Neural crest cell (in vitro differentiated cells): ENCODE results near the gene CDH16. TPM values are rescaled to one million over a fixed set of nuclear protein-coding genes. Genes with fewer than 3 reads are reported as not detected.

Experiments used
- DNase-seq: peaks from one replicate; pipeline ENCODE4 v3.0.0; 2021; ENCODE audit warnings: low read depth, mixed read lengths, low spot score
- H3K27ac Mint-ChIP-seq: one replicate; pipeline ENCODE4 v1.8.0; 2021; ENCODE audit warnings: mild to moderate bottlenecking, mixed read lengths; ENCODE audit not compliant: unreplicated experiment
- H3K27me3 Mint-ChIP-seq: 2 replicates; pipeline ENCODE4 v1.8.0; 2021; ENCODE audit warnings: low read depth, mild to moderate bottlenecking, mixed read lengths
- H3K36me3 Mint-ChIP-seq: 2 replicates; pipeline ENCODE4 v1.8.0; 2021; ENCODE audit warnings: low read depth, mild to moderate bottlenecking, mixed read lengths
- H3K4me1 Mint-ChIP-seq: 2 replicates; pipeline ENCODE4 v1.8.0; 2021; ENCODE audit warnings: mixed read lengths
- H3K4me3 Mint-ChIP-seq: one replicate; pipeline ENCODE4 v1.8.0; 2021; ENCODE audit warnings: mild to moderate bottlenecking, mixed read lengths
- H3K9me3 Mint-ChIP-seq: 2 replicates; pipeline ENCODE4 v1.8.0; 2021; ENCODE audit warnings: mixed read lengths
- total RNA-seq: library from RNA; stranded (reverse); gene quantifications from 2 replicates; pipeline ENCODE4 v1.2.1, GENCODE V29; 2021
- TF ChIP-seq, protein P1 (sequence below): fragments of 200-600 bp; sonication (generic); conservative IDR thresholded peaks from 2 replicates; pipeline ENCODE4 v1.5.0; 2021; ENCODE audit warnings: antibody characterized with exemption, mild to moderate bottlenecking

Gene CDH16
- total RNA-seq, 1 donor from 2014 or later = not detected

DNA sequence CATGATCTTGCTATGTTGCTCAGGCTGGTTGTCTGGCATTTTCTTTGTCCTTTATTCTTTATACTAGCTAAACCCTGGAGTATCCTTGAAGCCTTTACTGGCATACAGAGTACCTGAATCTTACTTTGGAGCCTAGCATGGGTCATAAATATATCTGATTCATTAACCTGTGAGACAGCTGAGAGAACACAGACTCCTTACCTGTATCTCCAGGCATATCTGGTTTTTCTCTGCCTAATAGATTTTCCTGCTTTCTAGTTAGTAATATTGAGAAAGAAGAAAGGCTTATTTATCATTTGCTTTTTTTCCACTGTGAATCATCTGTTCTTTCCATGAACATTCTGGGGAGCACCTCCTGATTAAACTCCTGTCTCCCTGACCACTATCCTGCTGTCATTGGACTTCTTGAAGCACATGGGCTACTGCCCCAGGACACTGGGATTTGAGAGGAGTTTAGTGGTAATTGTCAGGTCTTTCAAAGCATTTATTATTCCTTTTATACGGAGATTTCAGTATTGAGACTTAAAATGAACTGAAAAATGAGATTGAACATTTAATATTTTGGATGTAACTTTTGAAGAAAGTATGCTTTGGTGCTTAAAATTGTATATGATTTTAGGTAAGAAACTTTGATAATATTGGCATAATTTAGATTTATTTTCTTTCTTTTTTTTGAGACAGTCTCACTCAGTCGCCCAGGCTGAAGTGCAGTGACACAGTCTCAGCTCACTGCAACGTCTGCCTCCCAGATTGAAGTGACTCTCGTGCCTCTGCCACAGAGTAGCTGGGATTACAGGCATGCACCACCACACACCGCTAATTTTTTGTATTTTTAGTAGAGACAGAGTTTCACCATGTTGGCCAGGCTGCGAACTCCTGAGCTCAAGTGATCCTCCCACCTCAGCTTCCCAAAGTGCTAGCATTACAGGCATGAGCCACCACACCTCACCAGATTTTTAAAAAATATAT is 29.8 kb downstream of the CDH16 start:
- Mint-ChIP-seq H3K4me1 (no peaks in the 10 kb centered on the region), H3K4me3 (no peak overlapping the region), H3K27ac (no peak overlapping the region), H3K27me3 (no peaks in the 10 kb centered on the region), H3K9me3 (no peaks in the 10 kb centered on the region), H3K36me3 (no peaks in the 10 kb centered on the region)
- TF ChIP-seq, protein P1, sequence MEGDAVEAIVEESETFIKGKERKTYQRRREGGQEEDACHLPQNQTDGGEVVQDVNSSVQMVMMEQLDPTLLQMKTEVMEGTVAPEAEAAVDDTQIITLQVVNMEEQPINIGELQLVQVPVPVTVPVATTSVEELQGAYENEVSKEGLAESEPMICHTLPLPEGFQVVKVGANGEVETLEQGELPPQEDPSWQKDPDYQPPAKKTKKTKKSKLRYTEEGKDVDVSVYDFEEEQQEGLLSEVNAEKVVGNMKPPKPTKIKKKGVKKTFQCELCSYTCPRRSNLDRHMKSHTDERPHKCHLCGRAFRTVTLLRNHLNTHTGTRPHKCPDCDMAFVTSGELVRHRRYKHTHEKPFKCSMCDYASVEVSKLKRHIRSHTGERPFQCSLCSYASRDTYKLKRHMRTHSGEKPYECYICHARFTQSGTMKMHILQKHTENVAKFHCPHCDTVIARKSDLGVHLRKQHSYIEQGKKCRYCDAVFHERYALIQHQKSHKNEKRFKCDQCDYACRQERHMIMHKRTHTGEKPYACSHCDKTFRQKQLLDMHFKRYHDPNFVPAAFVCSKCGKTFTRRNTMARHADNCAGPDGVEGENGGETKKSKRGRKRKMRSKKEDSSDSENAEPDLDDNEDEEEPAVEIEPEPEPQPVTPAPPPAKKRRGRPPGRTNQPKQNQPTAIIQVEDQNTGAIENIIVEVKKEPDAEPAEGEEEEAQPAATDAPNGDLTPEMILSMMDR = no peak
- no peak for DNase-seq

DNA sequence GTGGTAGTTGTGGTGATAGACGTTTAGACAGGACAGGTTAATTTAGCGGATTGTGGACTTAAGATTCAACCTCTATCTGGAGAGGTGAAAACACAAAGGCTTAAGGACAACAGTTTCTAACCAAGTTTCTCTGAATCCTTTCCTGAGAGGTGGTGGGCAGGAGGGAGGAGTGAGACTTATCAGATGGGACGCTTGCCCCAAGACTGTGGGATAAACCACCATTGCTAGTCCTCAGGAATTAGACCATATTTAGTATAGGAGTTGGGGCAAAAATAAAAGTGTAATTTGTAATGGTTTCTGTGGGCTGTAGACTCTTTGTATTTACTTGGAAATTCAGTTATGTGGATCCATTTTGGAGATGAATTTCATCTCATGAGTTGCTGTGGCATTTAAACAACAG is 31.8 kb downstream of the CDH16 start:
- H3K9me3 Mint-ChIP-seq = no peaks in the 10 kb centered on the region
- no peak overlapping the region for H3K27ac Mint-ChIP-seq
- H3K27me3 Mint-ChIP-seq = no peaks in the 10 kb centered on the region
- no peak for DNase-seq
- no peak overlapping the region for H3K4me3 Mint-ChIP-seq
- H3K36me3 Mint-ChIP-seq = no peaks in the 10 kb centered on the region
- TF ChIP-seq, protein P1 = no peak
- H3K4me1 Mint-ChIP-seq = peaks cover 2% of the 10 kb centered on the region

DNA sequence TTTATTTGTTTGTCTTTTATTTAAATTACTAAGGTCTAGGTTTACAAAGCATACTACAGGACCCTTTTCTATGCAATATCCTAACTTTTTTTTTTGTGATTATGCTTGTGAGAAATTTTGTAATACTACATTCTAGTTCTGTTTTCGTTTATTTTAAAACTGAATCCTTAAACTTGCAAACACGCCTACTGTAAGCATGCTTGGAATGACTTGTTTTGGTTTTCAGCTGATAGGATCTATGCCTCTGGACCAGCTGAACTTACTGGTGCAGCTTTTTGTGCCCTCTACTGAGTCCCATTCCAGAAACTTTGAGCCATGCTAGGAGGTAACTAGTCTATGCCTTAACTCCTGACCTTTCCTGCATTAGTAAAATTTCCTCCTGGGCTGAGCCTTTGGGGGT is 32.4 kb downstream of the CDH16 start:
- no peak overlapping the region for H3K27ac Mint-ChIP-seq
- TF ChIP-seq, protein P1 = no peak
- H3K4me3 Mint-ChIP-seq = no peak overlapping the region
- DNase-seq = no peak
- H3K36me3 Mint-ChIP-seq = no peaks in the 10 kb centered on the region
- no peaks in the 10 kb centered on the region for H3K9me3 Mint-ChIP-seq
- no peaks in the 10 kb centered on the region for H3K27me3 Mint-ChIP-seq
- H3K4me1 Mint-ChIP-seq = peaks cover 7% of the 10 kb centered on the region

DNA sequence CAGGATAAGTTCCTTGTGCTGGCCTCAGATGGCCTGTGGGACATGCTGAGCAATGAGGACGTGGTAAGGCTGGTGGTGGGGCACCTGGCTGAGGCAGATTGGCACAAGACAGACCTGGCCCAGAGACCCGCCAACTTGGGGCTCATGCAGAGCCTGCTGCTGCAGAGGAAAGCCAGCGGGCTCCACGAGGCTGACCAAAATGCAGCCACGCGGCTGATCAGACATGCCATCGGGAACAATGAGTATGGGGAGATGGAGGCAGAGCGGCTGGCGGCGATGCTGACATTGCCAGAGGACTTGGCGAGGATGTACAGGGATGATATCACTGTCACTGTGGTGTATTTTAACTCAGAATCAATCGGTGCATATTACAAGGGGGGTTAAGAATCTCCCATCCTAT is 33.2 kb downstream of the CDH16 start:
- Mint-ChIP-seq H3K4me1 (peaks cover 8% of the 10 kb centered on the region), H3K27me3 (no peaks in the 10 kb centered on the region), H3K4me3 (no peak overlapping the region), H3K36me3 (no peaks in the 10 kb centered on the region), H3K27ac (no peak overlapping the region), H3K9me3 (no peaks in the 10 kb centered on the region)
- TF ChIP-seq, protein P1 = no peak
- DNase-seq = no peak

DNA sequence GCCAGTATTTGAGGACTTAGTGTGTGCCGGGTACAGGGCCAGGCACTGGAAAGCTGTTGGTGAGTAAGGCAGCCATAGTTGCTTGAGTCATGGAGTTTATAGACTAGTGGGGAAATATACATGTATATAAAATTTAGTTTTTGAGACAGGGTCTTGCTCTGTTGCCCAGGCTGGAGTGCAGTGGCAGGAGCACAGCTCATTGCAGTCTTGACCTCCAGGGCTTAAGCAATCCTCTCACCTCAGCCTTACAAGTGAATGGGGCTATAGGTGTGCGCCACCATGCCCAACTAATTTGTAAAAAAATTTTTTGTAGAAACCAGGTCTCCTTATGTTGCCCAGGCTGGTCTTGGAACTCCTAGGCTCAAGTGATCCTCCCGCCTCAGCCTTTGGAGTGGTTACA is 36.0 kb downstream of the CDH16 start:
- Mint-ChIP-seq H3K9me3 (no peaks in the 10 kb centered on the region), H3K4me3 (peak overlapping the region; percentile 64), H3K4me1 (peaks cover 29% of the 10 kb centered on the region), H3K27me3 (no peaks in the 10 kb centered on the region), H3K36me3 (no peaks in the 10 kb centered on the region), H3K27ac (no peak overlapping the region)
- no peak for DNase-seq
- TF ChIP-seq, protein P1 = no peak
